ENCODE data around the gene HSD3B7. TPM values are rescaled to one million over a fixed set of nuclear protein-coding genes. Genes with fewer than 3 reads are reported as not detected.

Gene HSD3B7
- total RNA-seq, 6 experiments from 2014 or later: 54.6 to 219 (median 86.9) TPM

- no peak for DNase-seq
- Histone ChIP-seq H3K9me3 (no peaks in the 10 kb centered on the region), H3K36me3 (peaks cover 0 to 7% (median 0%) of the 10 kb centered on the region in 4 donors), H3K27me3 (no peaks in the 10 kb centered on the region), H3K27ac (no peak overlapping the region), H3K4me3 (no peak overlapping the region), H3K4me1 (peaks cover 0 to 24% (median 8%) of the 10 kb centered on the region in 4 donors)
- WGBS (ENCODE audit: insufficient coverage, low coverage, low lambda C conversion rate, missing lambda C conversion rate): no CpG with 5 or more reads among the region's 8 CpGs
- intact Hi-C loops (cut with DNase I): loop anchor here in 1 of 2 donors (10.0 kb wide), 1 partner anchor 444 kb away; no protein-coding TSS in a partner anchor
- ATAC-seq: no peak
- TF ChIP-seq CTCF (IDR thresholded peaks at IDR 0.05): no peak
- TF ChIP-seq POLR2A (IDR thresholded peaks at IDR 0.05): no peak
Observed at GRCh38 chr16:30991052-30991451, 6.0 kb downstream of the HSD3B7 start.

- TF ChIP-seq CTCF (IDR thresholded peaks at IDR 0.05): no peak
- no peak for TF ChIP-seq POLR2A (IDR thresholded peaks at IDR 0.05)
- Histone ChIP-seq H3K27me3 (no peaks in the 10 kb centered on the region), H3K27ac (no peak overlapping the region), H3K4me3 (no peak overlapping the region), H3K4me1 (peaks cover 0 to 15% (median 5%) of the 10 kb centered on the region in 4 donors), H3K9me3 (no peaks in the 10 kb centered on the region), H3K36me3 (no peaks in the 10 kb centered on the region)
- DNase-seq (no peak), ATAC-seq (no peak)
- 93% methylated on average over 6 of the region's 21 CpGs for WGBS (ENCODE audit: insufficient coverage, low coverage, low lambda C conversion rate, missing lambda C conversion rate)
- intact Hi-C loops (cut with DNase I): loop anchor here in 1 of 2 donors (10.0 kb wide), 1 partner anchor 442 kb away; no protein-coding TSS in a partner anchor
Observed at GRCh38 chr16:30992276-30992780, 7.3 kb downstream of the HSD3B7 start.

- Histone ChIP-seq H3K9me3 (no peaks in the 10 kb centered on the region), H3K4me3 (no peak overlapping the region), H3K27me3 (no peaks in the 10 kb centered on the region), H3K4me1 (peaks cover 0 to 24% (median 6%) of the 10 kb centered on the region in 4 donors), H3K36me3 (no peaks in the 10 kb centered on the region), H3K27ac (no peak overlapping the region)
- no peak for ATAC-seq
- intact Hi-C loops (cut with DNase I): loop anchor here in 1 of 2 donors (10.0 kb wide), 1 partner anchor 442 kb away; no protein-coding TSS in a partner anchor
- DNase-seq: no peak
- TF ChIP-seq POLR2A (IDR thresholded peaks at IDR 0.05) (no peak), CTCF (IDR thresholded peaks at IDR 0.05) (no peak)
- 77% methylated on average over 10 of the region's 29 CpGs for WGBS (ENCODE audit: insufficient coverage, low coverage, low lambda C conversion rate, missing lambda C conversion rate)
Observed at GRCh38 chr16:30992931-30993816, 8.2 kb downstream of the HSD3B7 start.

GRCh38 chr16:30995927-30996323 lies 10.9 kb downstream of the HSD3B7 start:
- Histone ChIP-seq H3K36me3 (no peaks in the 10 kb centered on the region), H3K27me3 (no peaks in the 10 kb centered on the region), H3K4me1 (peaks cover 0 to 50% (median 19%) of the 10 kb centered on the region in 4 donors), H3K27ac (peak overlapping the region; percentile 95 to 99 (median 97)), H3K4me3 (peak overlapping the region; percentile 58 to 69 (median 69)), H3K9me3 (no peaks in the 10 kb centered on the region)
- ATAC-seq: no peak
- intact Hi-C loops (cut with DNase I): loop anchor here in 1 of 2 donors (10.0 kb wide), 1 partner anchor 439 kb away; no protein-coding TSS in a partner anchor
- TF ChIP-seq CTCF (IDR thresholded peaks at IDR 0.05): no peak
- TF ChIP-seq POLR2A (IDR thresholded peaks at IDR 0.05): no peak
- WGBS (ENCODE audit: insufficient coverage, low coverage, low lambda C conversion rate, missing lambda C conversion rate): 60% methylated on average over 11 of the region's 11 CpGs
- DNase-seq: no peak
